OCI-LY7 (cell line): ENCODE results near the gene LCP1.

Experiments
- EZH2phosphoT487 ChIP-seq: fragments of 200-600 bp; sonication (generic); IDR thresholded peaks from 2 replicates; pipeline ENCODE4 v1.6.1; 2018; ENCODE audit warnings: low read depth, borderline replicate concordance, mild to moderate bottlenecking, mixed run types, antibody characterized with exemption, low read length, moderate library complexity, mixed read lengths
- TF ChIP-seq, protein P1 (sequence below): fragments of 200-600 bp; sonication (generic); conservative IDR thresholded peaks from 2 replicates; pipeline ENCODE4 v1.5.1; 2014; ENCODE audit warnings: mild to moderate bottlenecking, antibody characterized with exemption, low read length, moderate library complexity, mixed read lengths

GRCh38 chr13:46146898-46147297, 35.1 kb downstream of the LCP1 start:
- TF ChIP-seq, protein P1, sequence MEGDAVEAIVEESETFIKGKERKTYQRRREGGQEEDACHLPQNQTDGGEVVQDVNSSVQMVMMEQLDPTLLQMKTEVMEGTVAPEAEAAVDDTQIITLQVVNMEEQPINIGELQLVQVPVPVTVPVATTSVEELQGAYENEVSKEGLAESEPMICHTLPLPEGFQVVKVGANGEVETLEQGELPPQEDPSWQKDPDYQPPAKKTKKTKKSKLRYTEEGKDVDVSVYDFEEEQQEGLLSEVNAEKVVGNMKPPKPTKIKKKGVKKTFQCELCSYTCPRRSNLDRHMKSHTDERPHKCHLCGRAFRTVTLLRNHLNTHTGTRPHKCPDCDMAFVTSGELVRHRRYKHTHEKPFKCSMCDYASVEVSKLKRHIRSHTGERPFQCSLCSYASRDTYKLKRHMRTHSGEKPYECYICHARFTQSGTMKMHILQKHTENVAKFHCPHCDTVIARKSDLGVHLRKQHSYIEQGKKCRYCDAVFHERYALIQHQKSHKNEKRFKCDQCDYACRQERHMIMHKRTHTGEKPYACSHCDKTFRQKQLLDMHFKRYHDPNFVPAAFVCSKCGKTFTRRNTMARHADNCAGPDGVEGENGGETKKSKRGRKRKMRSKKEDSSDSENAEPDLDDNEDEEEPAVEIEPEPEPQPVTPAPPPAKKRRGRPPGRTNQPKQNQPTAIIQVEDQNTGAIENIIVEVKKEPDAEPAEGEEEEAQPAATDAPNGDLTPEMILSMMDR: no peak
- TF ChIP-seq EZH2phosphoT487: no peak
